ENCODE data around the gene MED12L. TPM values are rescaled to one million over a fixed set of nuclear protein-coding genes. Genes with fewer than 3 reads are reported as not detected.

The MED12L gene
- total RNA-seq, 1 experiment from 2014 or later: 6.4 TPM

DNA sequence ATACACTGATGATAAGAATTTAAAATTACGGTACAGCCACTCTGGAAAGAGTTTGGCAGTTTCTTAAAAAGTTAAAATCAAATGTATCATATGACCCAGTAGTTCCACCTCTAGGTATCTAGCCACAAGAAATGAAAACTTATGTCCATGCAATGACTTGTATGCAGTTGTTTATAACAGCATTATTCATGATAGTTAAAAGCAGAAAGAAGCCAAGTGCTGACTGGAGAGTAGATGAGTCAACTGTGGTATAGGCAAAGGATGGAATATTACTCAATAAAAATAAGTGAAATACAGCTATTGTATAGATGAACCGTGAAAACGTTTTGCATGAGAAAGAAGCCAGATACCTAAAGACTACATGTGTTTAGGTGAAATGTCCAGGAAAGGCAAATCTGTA lies 216.3 kb downstream of the MED12L start:
- Histone ChIP-seq H3K4me1 (ENCODE audit: control insufficient read depth in 1 of 2, insufficient read depth in 2 of 2, low read length in 2 of 2) (peaks cover 26 to 41% of the 10 kb centered on the region in 2 experiments), H3K36me3 (ENCODE audit: control insufficient read depth in 1 of 2, insufficient read depth in 2 of 2, low read length in 2 of 2) (no peaks in the 10 kb centered on the region), H3K79me2 (ENCODE audit: insufficient read depth, low read length) (no peaks in the 10 kb centered on the region), H3K27ac (ENCODE audit: low read depth, low read length) (no peak overlapping the region), H2AFZ (ENCODE audit: low read depth, low read length, poor library complexity, severe bottlenecking) (no peak overlapping the region), H4K20me1 (ENCODE audit: insufficient read depth) (no peaks in the 10 kb centered on the region), H3K9me3 (ENCODE audit: control insufficient read depth in 1 of 2, insufficient read depth in 1 of 2, low read depth in 1 of 2, low read length in 2 of 2) (no peaks in the 10 kb centered on the region), H3K9ac (ENCODE audit: low read length) (no peak overlapping the region), H3K9me2 (ENCODE audit: insufficient read depth) (no peaks in the 10 kb centered on the region), H3K27me3 (ENCODE audit: insufficient read depth, low read length) (no peaks in the 10 kb centered on the region), H3K4me2 (ENCODE audit: low read length) (no peak overlapping the region), H3K4me3 (replicated peaks in 1 of 2; ENCODE audit: low read depth in 1 of 2, low read length in 2 of 2) (no peak overlapping the region)
- ATAC-seq (no peak), DNase-seq (ENCODE audit: low read depth, low spot score) (no peak)
- RAD21 ChIA-PET (ENCODE audit: low non-redundant PET in 1 of 2, low total read pairs in 2 of 2, uncharacterized antibody in 2 of 2, unreplicated experiment in 2 of 2): no interaction called here
- CTCF ChIA-PET: no interaction called here
- intact Hi-C loops (cut with micrococcal nuclease): no loop called here
- POLR2A ChIA-PET: no interaction called here
- no TSS peak for BruUV-seq (replicated peaks)
- no peak for TF ChIP-seq CEBPB (IDR thresholded peaks at IDR 0.05; ENCODE audit: low read depth)
- TF ChIP-seq POLR2AphosphoS5 (IDR thresholded peaks at IDR 0.05; ENCODE audit: low read depth, low read length): no peak
- TF ChIP-seq FOSL1 (IDR thresholded peaks at IDR 0.05; ENCODE audit: low read depth): no peak
- no peak for TF ChIP-seq CBX3 (IDR thresholded peaks at IDR 0.05; ENCODE audit: low read depth)
- TF ChIP-seq ZNF274 (IDR thresholded peaks at IDR 0.05; ENCODE audit: low read depth, low read length): no peak
- no peak for TF ChIP-seq EZH2phosphoT487 (IDR thresholded peaks at IDR 0.05; ENCODE audit: borderline replicate concordance)
- no peak for TF ChIP-seq SIN3A (IDR thresholded peaks at IDR 0.05; ENCODE audit: low read depth)
- TF ChIP-seq POLR2A (IDR thresholded peaks at IDR 0.05; ENCODE audit: borderline replicate concordance, extremely low read depth, insufficient read depth, insufficient read length): no peak
- TF ChIP-seq REST (IDR thresholded peaks at IDR 0.05; ENCODE audit: low read depth): no peak
- TF ChIP-seq SP1 (IDR thresholded peaks at IDR 0.05; ENCODE audit: low read depth): no peak
